ENCODE data around the gene NUP98.

NUP98 gene

GRCh38 chr11:3735827-3736226, 61.5 kb downstream of the NUP98 start:
- no peak for DNase-seq (ENCODE audit: low spot score)

- no peak for DNase-seq (ENCODE audit: low spot score)
Measured at GRCh38 chr11:3732671-3733436, 64.5 kb downstream of the NUP98 start.

DNA sequence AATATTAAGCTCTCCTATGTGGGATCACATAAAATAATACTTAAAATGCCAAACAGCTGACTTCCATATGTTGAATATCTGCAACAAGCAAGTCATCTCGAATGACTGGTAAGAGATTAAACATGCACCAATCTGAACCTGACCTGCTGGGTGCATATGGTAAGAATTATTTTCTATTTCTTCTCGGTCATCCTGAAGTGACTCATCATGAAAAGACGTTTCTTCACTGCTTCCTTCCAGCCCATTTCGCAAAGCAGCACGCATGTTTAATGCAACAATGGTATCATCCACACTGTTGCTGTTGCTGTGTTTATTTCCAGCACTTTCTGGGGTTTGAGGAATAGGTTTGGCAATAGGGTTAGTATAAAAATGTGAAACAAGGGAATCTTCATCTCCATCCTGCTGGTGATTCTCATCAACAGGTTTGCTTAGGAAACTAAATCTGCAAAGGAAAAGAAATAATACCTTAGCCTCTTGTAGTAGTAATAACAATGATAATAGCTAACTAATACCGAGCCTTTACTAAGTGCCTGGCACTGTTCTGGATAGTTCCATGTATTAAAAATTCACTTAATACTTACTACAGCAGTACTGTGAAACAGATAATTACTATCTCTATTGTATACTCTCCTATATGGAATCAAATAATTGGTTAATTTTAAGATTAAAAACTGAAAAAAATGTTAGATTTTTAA, 74.2 kb downstream of the NUP98 start:
- DNase-seq (ENCODE audit: low spot score): no peak

DNA sequence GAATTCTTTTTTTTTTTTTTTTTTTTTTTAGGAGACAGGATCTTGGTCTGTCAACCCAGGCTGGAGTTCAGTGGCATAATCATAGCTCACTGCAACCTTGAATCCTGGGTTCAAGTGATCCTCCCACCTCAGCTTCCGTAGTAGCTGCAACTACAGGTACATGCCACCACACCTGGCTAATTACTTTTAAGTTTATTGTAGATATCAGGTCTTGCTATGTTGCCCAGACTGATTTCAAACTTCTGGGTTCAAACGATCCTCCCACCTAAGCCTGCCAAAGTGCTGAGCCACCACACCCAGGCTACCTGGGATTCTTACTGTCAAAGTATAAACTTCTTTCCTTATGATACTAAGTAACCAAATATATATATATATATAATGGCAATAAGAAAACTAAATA, 75.3 kb downstream of the NUP98 start:
- DNase-seq (ENCODE audit: low spot score): no peak

GRCh38 chr11:3720997-3721396, 76.4 kb downstream of the NUP98 start:
- no peak for DNase-seq (ENCODE audit: low spot score)

GRCh38 chr11:3712274-3712673, 85.1 kb downstream of the NUP98 start:
- DNase-seq (ENCODE audit: low spot score): no peak

DNA sequence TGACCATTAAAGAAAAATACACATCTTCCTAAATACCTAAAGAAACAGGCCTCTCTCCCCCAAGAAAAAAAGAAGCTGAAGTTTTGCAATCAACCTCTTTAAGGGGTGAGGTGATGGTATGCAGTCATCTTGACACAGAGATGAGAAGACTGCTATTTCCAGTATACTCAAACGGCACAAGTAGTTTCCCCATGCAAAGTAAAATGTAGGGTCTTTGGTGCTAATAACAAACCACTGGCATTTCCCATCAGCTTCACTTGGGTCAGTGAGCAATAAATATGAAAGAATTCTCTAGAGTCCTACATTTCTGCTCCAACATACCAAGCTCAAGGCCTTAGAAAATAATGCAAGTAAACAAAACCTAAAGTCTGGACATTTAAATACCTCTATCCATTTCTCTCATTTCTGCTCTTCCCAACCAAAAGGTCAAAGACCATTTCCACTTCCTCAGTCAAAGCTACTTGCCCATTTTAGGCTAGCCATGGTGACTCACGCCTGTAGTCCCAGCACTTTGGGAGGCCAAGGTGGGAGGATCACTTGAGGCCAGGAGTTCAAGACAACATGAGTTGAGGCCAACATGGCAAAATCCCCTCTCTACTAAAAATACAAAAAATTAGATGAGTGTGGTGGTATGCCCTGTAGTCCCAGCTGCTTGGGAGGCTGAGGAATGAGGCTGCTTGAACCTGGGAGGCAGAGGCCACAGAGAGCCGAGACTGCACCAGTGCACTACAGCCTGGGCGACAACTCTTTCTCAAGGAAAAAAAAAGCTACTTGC, 86.7 kb downstream of the NUP98 start:
- no peak for DNase-seq (ENCODE audit: low spot score)

GRCh38 chr11:3709977-3710376, 87.4 kb downstream of the NUP98 start:
- DNase-seq (ENCODE audit: low spot score): peak; percentile 39

- DNase-seq (ENCODE audit: low spot score): no peak
Measured at GRCh38 chr11:3707176-3707575, 90.2 kb downstream of the NUP98 start.

- DNase-seq (ENCODE audit: low spot score): no peak
Measured at GRCh38 chr11:3703383-3703782, 94.0 kb downstream of the NUP98 start.

DNA sequence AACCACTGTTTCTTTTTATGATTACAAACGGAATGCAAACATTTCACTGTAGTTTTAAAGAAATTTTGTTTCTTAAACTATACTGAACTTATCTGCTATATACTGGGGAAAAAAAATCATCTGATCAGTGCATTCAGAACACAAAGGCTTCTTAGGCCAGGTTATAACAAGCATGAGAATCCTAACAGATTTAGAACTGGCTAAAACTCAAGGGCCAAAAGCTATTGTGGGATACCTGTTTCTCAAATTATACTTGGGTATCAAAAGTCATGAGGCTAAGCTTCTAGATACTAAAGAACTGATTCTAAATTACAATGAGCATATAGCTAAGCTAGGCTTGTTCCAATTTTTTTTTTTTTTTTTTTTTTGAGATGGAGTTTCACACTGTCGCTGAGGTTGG, 96.4 kb downstream of the NUP98 start:
- DNase-seq (ENCODE audit: low spot score): no peak

- DNase-seq (ENCODE audit: low spot score): no peak
Measured at GRCh38 chr11:3700410-3700809, 96.9 kb downstream of the NUP98 start.

DNA sequence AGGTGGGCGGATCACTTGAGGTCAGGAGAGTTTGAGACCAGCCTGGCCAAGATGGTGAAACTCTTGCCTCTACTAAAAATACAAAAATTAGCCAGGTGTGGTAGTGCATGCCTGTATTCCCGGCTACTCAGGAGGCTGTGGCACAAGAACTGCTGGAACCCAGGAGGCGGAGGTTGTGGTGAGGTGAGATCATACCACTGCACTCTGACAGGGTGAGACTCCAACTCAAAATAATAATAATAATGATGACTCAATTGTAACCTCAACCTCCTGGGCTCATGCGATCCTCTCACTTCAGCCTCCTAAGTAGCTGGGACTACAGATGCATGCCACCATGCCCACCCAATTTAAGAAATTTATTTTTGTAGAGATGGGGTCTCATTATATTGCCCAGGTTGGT, 110.6 kb downstream of the NUP98 start:
- DNase-seq (ENCODE audit: low spot score): no peak

- no peak for DNase-seq (ENCODE audit: low spot score)
Measured at GRCh38 chr11:3685923-3686322, 111.4 kb downstream of the NUP98 start.

DNA sequence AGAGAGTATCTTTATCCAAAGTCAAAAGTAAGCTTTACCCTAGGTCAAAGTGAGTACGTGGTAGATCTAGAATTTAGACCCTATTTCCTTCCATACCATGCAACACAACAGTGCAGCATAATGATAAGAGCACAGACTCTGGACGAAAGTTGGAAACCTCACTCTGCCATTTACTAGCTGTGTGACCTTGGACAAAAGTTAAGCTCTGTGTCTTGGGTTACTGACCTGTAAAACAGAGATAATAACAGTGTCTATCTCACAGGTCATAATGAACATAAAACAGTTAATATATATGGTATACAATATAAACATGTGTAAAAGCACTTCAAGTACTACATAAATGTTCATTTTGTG, 112.6 kb downstream of the NUP98 start:
- no peak for DNase-seq (ENCODE audit: low spot score)

DNA sequence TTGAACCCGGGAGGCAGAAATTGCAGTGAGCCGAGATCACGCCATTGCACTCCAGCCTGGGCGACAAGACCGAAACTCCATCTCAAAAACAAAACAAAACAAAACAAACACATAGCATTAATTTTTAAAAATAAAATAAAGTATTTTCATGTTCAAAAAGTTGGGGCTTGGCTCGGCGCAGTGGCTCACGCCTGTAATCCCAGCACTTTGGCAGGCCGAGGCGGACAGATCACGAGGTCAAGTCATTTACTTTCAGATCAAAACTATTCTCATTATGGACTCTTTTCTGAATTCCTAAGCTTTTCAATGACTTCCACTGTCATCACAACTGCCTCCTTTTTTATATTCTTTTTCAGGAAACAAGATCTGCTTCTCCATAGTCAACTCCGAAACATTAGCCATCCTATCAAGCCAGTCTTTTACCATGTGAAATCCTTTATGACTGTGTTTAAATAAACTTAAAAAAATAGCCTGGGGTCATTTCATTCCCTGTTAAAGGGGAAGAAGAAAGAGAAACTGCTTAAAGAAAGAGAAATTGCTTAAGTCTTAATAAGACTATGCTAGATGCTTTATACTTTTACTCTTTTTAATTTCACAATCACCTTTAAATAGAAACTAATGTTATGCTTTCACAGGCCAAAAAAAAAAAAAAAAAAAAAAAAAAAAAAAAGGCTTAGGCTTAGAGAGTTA, 113.1 kb downstream of the NUP98 start:
- DNase-seq (ENCODE audit: low spot score): no peak

- no peak for DNase-seq (ENCODE audit: low spot score)
Measured at GRCh38 chr11:3683039-3683438, 114.3 kb downstream of the NUP98 start.

GRCh38 chr11:3679077-3679476, 118.3 kb downstream of the NUP98 start:
- no peak for DNase-seq (ENCODE audit: low spot score)

DNA sequence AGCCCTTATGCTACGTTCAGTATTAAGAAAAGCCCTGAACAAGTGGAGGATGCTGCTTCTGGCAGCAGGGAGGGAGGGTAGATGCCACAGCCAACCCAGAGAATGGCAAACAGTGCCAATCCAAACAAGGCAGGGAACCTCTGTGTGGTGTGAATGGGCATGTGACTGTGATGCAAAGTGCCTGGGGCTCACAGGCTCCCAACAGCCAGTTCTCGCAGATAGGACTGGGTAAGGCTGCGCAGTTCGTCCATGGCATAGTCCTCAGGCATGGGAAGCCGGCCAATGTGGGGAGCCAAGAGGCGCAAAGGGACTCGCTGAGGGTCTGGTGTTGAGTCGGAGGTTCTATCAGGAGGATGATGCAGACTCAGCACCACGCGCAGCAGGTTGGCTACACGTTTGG, 121.4 kb downstream of the NUP98 start:
- DNase-seq (ENCODE audit: low spot score): no peak

DNA sequence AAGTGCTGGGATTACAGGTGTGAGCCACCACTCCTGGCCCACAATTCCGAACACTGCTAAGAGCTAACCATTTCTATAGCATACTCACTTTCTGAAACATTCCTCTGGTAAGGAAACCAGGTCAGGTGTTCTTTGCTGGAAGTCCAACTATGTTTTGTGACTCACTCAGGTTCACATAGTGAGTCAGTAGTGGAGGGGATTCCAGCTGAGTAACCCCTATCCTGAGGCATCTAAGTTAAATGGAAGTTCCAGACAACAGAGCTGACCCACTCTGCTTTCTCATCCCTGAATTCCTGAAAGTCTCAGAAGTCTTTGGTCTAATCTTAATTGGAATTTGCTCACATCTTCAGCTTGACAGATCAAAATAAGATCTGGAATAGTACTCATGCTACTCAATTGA, 123.2 kb downstream of the NUP98 start:
- no peak for DNase-seq (ENCODE audit: low spot score)

DNA sequence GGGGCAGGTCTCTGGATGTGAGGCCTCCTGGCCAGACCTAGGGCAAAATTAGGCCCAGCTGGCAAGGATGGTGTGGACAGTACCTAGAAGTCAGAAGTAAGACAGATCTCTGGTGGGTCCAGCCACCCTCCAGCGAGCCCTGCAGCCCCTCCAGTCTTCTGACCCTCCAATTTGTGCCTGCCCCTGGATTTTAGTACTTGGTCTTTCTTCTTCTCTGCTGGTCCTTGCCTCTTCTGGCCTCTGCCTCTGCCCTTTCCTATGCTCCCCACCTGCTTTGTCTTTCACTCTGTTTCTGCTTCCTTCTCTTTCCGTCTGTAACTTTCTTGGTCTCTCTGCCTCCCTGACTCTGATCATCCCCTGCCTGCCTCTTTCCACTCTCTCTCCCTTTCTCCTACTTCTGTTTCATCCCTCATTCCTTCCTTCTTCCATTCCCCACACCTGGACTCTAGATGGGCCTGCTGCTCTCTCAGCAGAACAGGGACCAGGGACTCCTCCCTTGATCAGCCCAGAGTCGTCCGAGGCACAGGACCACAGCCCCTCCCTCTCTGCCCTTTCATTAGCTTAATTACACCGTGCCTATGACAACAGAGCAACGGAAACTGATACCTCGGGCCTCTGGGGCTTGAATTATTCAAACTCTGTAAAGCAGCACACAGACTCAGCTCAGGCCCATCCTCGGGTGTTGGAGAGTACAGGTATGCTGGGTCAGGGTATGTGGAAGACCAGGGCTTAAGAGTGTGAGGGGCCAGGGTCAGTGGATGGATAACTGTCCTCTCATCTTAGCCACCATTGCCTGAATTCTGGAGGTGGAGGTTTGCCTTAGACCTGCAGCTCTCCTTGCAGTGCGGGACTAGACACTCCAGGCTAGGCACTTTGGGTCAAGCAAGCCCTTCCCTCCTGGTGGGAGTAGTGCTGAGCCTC, 125.8 kb downstream of the NUP98 start, which contains the start of gene CHRNA10:
Gene CHRNA10 (minus strand): TSS at position 51 of the 921 bp plus-strand sequence. CDS start 72 bp downstream, outside the sequence.
- no peak for DNase-seq (ENCODE audit: low spot score)

Measured in iPS-NIHi11 (cell line).